HFF-Myc (cell line): Measurements from ENCODE around the gene MED14.

ENCODE experiments used
- DNase-seq: peaks from one replicate; pipeline ENCODE4 v3.0.0-alpha.2; 2011; ENCODE audit warnings: low read depth; ENCODE audit errors: extremely low read depth
- H3K4me3 ChIP-seq: replicated peaks from 2 replicates; pipeline ENCODE4 v1.5.1; 2011; ENCODE audit warnings: low read depth, mild to moderate bottlenecking, control low read depth, low read length
- TF ChIP-seq, protein P1 (sequence below): IDR thresholded peaks from 2 replicates; pipeline ENCODE4 v1.5.1; 2012; ENCODE audit warnings: mild to moderate bottlenecking, low read depth, low read length, control low read depth; ENCODE audit errors: missing control alignments

MED14 gene

DNA sequence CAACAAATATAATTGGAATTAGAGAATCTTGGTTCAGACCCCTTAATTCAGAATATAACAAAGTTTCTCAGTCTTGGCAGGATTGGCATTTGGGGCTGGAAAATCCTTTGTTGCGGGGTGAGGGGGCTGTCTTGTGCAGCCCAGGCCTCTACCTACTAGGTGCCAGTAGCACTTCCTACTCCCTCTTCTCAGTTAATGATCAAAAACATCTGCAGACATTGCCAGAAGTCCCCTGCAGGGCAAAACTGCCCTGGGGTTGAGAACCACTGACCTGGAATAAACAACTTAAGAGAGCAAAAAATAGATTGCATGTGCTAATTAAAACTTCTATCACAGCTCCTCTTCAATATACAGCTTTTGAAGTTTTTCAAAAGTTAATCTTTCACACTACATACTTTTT is 51.2 kb downstream of the MED14 start:
- DNase-seq, result no peak
- TF ChIP-seq, protein P1, sequence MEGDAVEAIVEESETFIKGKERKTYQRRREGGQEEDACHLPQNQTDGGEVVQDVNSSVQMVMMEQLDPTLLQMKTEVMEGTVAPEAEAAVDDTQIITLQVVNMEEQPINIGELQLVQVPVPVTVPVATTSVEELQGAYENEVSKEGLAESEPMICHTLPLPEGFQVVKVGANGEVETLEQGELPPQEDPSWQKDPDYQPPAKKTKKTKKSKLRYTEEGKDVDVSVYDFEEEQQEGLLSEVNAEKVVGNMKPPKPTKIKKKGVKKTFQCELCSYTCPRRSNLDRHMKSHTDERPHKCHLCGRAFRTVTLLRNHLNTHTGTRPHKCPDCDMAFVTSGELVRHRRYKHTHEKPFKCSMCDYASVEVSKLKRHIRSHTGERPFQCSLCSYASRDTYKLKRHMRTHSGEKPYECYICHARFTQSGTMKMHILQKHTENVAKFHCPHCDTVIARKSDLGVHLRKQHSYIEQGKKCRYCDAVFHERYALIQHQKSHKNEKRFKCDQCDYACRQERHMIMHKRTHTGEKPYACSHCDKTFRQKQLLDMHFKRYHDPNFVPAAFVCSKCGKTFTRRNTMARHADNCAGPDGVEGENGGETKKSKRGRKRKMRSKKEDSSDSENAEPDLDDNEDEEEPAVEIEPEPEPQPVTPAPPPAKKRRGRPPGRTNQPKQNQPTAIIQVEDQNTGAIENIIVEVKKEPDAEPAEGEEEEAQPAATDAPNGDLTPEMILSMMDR, result no peak
- no peak overlapping the region for H3K4me3 ChIP-seq

DNA sequence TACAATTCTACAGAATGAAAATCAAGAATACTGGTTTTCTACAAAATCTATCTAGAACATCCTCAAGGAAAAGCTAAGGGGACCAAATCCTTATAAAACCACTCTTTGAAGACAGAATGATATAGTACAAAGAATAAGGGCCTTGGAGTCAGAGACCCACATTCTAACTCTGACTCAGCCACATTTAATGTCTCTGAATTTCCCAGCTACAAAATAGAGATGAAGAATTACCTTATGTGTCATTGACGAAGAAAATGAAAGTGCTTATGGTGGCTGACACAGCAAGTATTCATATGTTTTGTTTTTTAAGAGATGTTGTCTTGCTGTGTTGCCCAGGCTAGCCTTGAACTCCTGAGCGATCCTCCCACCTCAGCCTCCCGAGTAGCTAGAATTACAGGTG is 52.1 kb downstream of the MED14 start:
- no peak overlapping the region for H3K4me3 ChIP-seq
- DNase-seq, result no peak
- TF ChIP-seq, protein P1, result no peak

DNA sequence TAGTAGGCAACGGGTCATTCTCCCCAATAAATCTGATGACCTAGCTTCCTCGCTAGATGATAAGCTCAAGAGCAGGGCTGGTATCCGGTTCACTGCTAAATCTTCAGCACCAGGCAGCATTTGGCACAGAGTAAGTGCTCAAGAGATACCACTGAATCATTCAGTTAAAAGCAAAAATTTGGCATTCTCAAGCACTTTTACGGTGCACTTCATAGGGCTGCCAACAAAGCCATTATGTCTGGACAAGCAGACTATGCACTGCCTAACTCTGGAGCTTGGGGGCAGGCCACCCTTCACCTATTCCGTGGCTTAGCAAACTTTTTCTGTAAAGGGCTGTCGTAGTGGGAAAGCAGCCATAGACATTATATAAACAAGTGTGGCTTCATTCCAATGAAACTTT is 64.2 kb downstream of the MED14 start:
- H3K4me3 ChIP-seq, result no peak overlapping the region
- TF ChIP-seq, protein P1, result no peak
- DNase-seq, result no peak

DNA sequence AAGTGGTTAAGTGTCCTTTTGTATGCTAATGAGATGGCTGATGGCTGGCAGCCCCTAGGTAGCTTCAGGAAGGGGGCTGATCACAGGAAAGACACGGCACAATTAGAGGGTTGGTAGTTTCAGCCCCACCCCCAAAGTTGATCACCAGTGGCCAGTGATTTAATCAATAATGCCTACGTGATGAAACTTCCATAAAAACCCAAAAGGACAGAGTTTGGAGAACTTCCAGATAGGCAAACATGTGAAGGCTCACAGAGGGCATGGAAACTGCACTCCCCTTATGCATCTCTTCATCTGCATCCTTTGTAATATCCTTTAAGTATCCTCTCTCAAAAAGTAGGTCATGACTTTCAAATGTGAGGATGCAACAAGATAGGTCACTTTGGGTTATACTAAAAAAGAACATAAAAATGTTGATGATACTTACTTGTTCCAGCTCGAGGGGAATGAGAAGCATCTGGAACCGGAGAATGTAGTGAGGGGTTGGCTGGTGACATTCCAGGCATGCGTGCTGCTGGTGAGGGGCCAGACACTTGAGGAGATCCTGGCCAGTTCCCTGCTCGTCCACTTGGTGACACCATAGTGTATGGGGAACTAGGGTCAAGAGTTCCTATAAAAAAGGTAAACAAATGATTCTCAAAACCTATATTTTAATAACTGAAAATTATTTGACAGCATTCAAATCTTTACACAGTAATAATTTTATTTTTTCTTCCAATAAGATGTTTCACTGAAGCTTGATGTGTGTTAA is 71.3 kb downstream of the MED14 start:
- TF ChIP-seq, protein P1, result peak; percentile 29
- peak; percentile 11 for DNase-seq
- no peak overlapping the region for H3K4me3 ChIP-seq

DNA sequence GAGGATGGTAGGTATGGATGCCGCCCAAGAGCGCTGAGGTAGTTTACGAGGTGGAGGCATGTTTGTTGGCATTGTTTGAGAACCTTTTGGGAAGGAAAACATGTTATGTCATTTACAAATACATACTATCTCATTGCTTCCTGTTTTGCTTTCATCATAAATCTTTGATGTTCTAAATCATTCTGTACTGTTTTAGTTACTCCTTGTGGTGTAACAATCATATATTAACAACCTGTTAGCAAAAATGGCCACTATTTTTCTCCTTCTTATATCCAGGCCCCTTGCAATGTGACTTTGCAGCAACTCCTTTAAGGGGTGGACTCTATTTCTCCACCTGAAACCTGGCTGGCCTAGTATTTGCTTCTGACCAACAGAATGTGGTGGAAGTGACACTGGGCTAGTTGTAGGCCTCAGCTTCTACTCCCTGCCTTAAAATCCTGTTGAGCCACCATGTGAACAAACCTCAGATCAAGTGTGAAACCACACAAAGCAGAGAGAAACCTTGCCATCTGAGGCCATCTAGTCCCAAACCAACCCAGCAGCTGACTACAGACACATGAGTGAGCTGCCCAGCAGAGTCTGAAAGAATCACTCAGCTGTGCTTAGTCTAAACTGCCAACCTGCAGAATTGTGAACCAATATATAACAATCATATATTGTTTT is 72.1 kb downstream of the MED14 start:
- no peak overlapping the region for H3K4me3 ChIP-seq
- DNase-seq, result no peak
- TF ChIP-seq, protein P1, result no peak

DNA sequence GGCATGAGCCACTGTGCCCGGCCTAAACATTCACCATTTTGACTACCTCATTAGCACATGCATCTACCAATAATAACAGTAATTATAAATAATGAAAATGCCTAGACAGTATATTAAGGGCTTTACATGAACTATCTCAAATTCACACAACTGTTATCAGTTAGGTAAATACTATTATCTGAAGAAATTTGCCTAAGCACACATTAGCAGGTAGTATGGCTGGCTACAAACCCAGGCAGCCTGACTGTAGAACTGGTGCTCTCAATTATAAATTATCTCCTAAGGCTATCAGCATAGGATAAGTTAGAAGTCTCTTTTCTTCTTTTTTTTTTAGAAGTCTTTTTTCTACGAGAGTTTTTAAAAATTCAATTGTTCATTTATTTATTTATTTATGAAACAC is 73.9 kb downstream of the MED14 start:
- no peak for DNase-seq
- TF ChIP-seq, protein P1, result no peak
- H3K4me3 ChIP-seq, result no peak overlapping the region
